Breast epithelium (tissue), 4 donors: Measurements from ENCODE around the gene CYP4F12. TPM values are rescaled to one million over a fixed set of nuclear protein-coding genes. Genes with fewer than 3 reads are reported as not detected.

ENCODE experiments used
- DNase-seq, 2 donors: peaks; one replicate each; pipeline ENCODE4 v3.0.0-alpha.2; 2019; ENCODE audit warnings: low spot score in 2 of 2
- H3K27ac ChIP-seq, 2 donors: fragments of 200-600 bp; sonication (generic) in 1 of 2; one replicate each; pipeline ENCODE4 v1.5.1; 2016 to 2019; ENCODE audit warnings: mild to moderate bottlenecking in 1 of 2
- H3K27me3 ChIP-seq, 2 donors: fragments of 200-600 bp; sonication (generic) in 1 of 2; one replicate each; pipeline versions ENCODE4 v1.5.1 to v1.6.0; 2017 to 2019; ENCODE audit warnings: control low read depth in 1 of 2, mild to moderate bottlenecking in 1 of 2
- H3K36me3 ChIP-seq: fragments of 200-600 bp; one replicate; pipeline ENCODE4 v1.5.1; 2019
- H3K4me1 ChIP-seq, 2 donors: fragments of 200-600 bp; sonication (generic); one replicate each; pipeline ENCODE4 v1.5.1; 2016 to 2019; ENCODE audit warnings: control low read depth in 1 of 2
- H3K4me3 ChIP-seq, 3 donors: fragments of 200-600 bp; sonication (generic); 1 replicate in 2 of 3; 2 replicates in 1 of 3; pipeline ENCODE4 v1.5.1; 2016 to 2019; ENCODE audit warnings: mild to moderate bottlenecking in 3 of 3, moderate library complexity in 2 of 3
- H3K9me3 ChIP-seq, 2 donors: fragments of 200-600 bp; sonication (generic) in 1 of 2; one replicate each; pipeline ENCODE4 v1.5.1; 2016 to 2019; ENCODE audit warnings: control low read depth in 1 of 2
- POLR2A ChIP-seq: fragments of 450-650 bp; IDR thresholded peaks from one replicate; pipeline ENCODE4 v1.6.1; 2016; ENCODE audit warnings: antibody characterized with exemption, mild to moderate bottlenecking, moderate library complexity
- POLR2AphosphoS5 ChIP-seq, 3 donors: sonication (generic); formaldehyde crosslinking; IDR thresholded peaks; one replicate each; pipeline ENCODE4 v1.6.1; 2017; ENCODE audit warnings: antibody characterized with exemption in 3 of 3
- intact Hi-C: fragments of 100-400 bp; cut with DNase I; formaldehyde crosslinking; loops from one replicate; pipeline ENCODE4 v1.15.1; 2023; ENCODE audit warnings: low total_unique reads
- total RNA-seq, 3 donors: library from RNA; depleted of rRNA; stranded (reverse); fragments of >200 nt; gene quantifications; one replicate each; pipeline ENCODE4 v1.1.0, GENCODE V29; 2016
- TF ChIP-seq, protein P1 (sequence below), 3 donors: fragments of 450-650 bp; IDR thresholded peaks; one replicate each; pipeline ENCODE4 v1.5.1; 2016 to 2017; ENCODE audit warnings: antibody characterized with exemption in 3 of 3, mild to moderate bottlenecking in 3 of 3, moderate library complexity in 3 of 3

The CYP4F12 gene
- total RNA-seq, 3 donors from 2014 or later = 3.5 to 8.8 (median 5.6) TPM

- H3K9me3 ChIP-seq = no peaks in the 10 kb centered on the region
- H3K27ac ChIP-seq = no peak overlapping the region
- TF ChIP-seq, protein P1, sequence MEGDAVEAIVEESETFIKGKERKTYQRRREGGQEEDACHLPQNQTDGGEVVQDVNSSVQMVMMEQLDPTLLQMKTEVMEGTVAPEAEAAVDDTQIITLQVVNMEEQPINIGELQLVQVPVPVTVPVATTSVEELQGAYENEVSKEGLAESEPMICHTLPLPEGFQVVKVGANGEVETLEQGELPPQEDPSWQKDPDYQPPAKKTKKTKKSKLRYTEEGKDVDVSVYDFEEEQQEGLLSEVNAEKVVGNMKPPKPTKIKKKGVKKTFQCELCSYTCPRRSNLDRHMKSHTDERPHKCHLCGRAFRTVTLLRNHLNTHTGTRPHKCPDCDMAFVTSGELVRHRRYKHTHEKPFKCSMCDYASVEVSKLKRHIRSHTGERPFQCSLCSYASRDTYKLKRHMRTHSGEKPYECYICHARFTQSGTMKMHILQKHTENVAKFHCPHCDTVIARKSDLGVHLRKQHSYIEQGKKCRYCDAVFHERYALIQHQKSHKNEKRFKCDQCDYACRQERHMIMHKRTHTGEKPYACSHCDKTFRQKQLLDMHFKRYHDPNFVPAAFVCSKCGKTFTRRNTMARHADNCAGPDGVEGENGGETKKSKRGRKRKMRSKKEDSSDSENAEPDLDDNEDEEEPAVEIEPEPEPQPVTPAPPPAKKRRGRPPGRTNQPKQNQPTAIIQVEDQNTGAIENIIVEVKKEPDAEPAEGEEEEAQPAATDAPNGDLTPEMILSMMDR (IDR thresholded peaks at IDR 0.05) = no peak
- TF ChIP-seq POLR2AphosphoS5 (IDR thresholded peaks at IDR 0.05) (no peak), POLR2A (no peak)
- H3K4me3 ChIP-seq = no peak overlapping the region
- peaks cover 0 to 18% of the 10 kb centered on the region in 2 donors for H3K27me3 ChIP-seq
- H3K4me1 ChIP-seq = no peaks in the 10 kb centered on the region
- DNase-seq = no peak
- H3K36me3 ChIP-seq = no peaks in the 10 kb centered on the region
- intact Hi-C loops = no loop called here
Observed at GRCh38 chr19:15714638-15715037, 41.8 kb downstream of the CYP4F12 start.

- Histone ChIP-seq H3K4me1 (no peaks in the 10 kb centered on the region), H3K9me3 (no peaks in the 10 kb centered on the region), H3K27ac (no peak overlapping the region), H3K4me3 (no peak overlapping the region), H3K36me3 (no peaks in the 10 kb centered on the region), H3K27me3 (peaks cover 0 to 28% of the 10 kb centered on the region in 2 donors)
- intact Hi-C loops = no loop called here
- TF ChIP-seq, protein P1 (IDR thresholded peaks at IDR 0.05) = no peak
- TF ChIP-seq POLR2AphosphoS5 (IDR thresholded peaks at IDR 0.05) = no peak
- TF ChIP-seq POLR2A = no peak
- no peak for DNase-seq
Observed at GRCh38 chr19:15715642-15716041, 42.8 kb downstream of the CYP4F12 start.

GRCh38 chr19:15717809-15718208, 44.9 kb downstream of the CYP4F12 start:
- Histone ChIP-seq H3K4me3 (no peak overlapping the region), H3K27ac (no peak overlapping the region), H3K27me3 (peaks cover 0 to 40% of the 10 kb centered on the region in 2 donors), H3K4me1 (no peaks in the 10 kb centered on the region), H3K36me3 (no peaks in the 10 kb centered on the region), H3K9me3 (peaks cover 0 to 4% of the 10 kb centered on the region in 2 donors)
- TF ChIP-seq POLR2AphosphoS5 (IDR thresholded peaks at IDR 0.05) (no peak), POLR2A (no peak)
- TF ChIP-seq, protein P1 (IDR thresholded peaks at IDR 0.05) = no peak
- intact Hi-C loops = no loop called here
- no peak for DNase-seq

DNA sequence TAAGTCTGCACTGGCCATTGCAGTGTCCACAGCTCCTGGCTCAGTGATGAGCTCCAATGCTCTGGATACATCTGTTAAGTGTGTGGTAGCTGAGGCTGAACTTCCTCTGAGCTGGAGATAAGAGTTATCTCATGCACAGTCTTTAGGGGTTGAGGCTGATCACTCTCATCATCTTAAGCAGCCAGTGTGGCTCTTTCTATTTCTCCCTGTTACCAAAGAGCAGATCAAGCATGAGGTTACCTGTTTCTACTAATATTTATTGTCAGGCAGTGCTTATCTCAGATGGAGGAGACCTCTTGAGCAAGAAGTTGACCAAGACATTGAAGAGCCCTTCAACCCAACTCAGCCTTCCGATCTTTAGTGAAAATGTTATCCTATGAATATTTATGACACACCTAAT, 48.4 kb downstream of the CYP4F12 start:
- peaks cover 0 to 58% of the 10 kb centered on the region in 2 donors for H3K27me3 ChIP-seq
- no peak for DNase-seq
- H3K9me3 ChIP-seq = peaks cover 0 to 4% of the 10 kb centered on the region in 2 donors
- H3K27ac ChIP-seq = no peak overlapping the region
- no peak overlapping the region for H3K4me3 ChIP-seq
- TF ChIP-seq POLR2AphosphoS5 (IDR thresholded peaks at IDR 0.05) (no peak), POLR2A (no peak)
- TF ChIP-seq, protein P1 (IDR thresholded peaks at IDR 0.05) = no peak
- H3K36me3 ChIP-seq = no peaks in the 10 kb centered on the region
- H3K4me1 ChIP-seq = no peaks in the 10 kb centered on the region
- intact Hi-C loops = no loop called here

GRCh38 chr19:15722956-15723355, 50.1 kb downstream of the CYP4F12 start:
- Histone ChIP-seq H3K9me3 (peaks cover 0 to 4% of the 10 kb centered on the region in 2 donors), H3K27me3 (peaks cover 0 to 46% of the 10 kb centered on the region in 2 donors), H3K4me1 (no peaks in the 10 kb centered on the region), H3K27ac (no peak overlapping the region), H3K4me3 (no peak overlapping the region), H3K36me3 (no peaks in the 10 kb centered on the region)
- DNase-seq = no peak
- TF ChIP-seq, protein P1 (IDR thresholded peaks at IDR 0.05) = no peak
- no peak for TF ChIP-seq POLR2AphosphoS5 (IDR thresholded peaks at IDR 0.05)
- no peak for TF ChIP-seq POLR2A
- intact Hi-C loops = no loop called here
